ENCODE results near the gene STUM. TPM values are rescaled to one million over a fixed set of nuclear protein-coding genes. Genes with fewer than 3 reads are reported as not detected.

Gene STUM
- total and polyA plus RNA-seq, 2 donors (not counting 1 experiment from before 2014, with no cell fraction given) = 0.01 TPM; not detected in 1

DNA sequence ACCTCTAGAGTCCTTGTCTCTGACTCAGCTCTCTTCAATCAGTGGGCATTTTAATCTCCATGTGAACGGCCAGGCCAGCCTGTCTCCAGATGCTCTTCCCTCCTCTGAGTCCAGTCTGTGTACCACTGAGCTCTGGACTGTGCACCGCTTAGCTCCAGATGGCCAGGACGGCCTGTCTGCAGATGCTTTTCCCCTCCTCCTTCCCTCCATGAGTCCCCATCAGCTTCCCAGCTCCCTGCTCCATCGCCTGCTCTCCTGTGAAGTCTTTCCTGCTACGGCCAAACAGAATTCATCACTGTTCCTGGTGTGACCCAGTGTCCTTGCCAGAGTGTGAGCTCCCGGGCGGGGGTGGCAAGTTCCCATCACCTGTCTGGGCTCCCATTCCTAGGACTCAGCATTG, 42.0 kb downstream of the STUM start:
- no peaks in the 10 kb centered on the region for H3K4me1 ChIP-seq (ENCODE audit: control insufficient read depth, extremely low read depth, insufficient read depth, low read length)
- H3K79me2 ChIP-seq (ENCODE audit: control insufficient read depth, insufficient read depth, low read length) = no peaks in the 10 kb centered on the region
- H3K27ac ChIP-seq (ENCODE audit: insufficient read depth, low read length) = no peak overlapping the region
- H2AFZ ChIP-seq (ENCODE audit: low read length) = no peak overlapping the region
- DNase-seq (ENCODE audit: low read depth in 2 of 2) = no peak
- H3K4me3 ChIP-seq (replicated peaks in 1 of 4; ENCODE audit: control extremely low read depth in 1 of 4, insufficient read depth in 1 of 4, low read depth in 3 of 4, low read length in 4 of 4) = no peak overlapping the region
- H3K9me3 ChIP-seq (ENCODE audit: control insufficient read depth, insufficient read depth, low read depth, low read length) = no peaks in the 10 kb centered on the region
- H4K20me1 ChIP-seq (ENCODE audit: control insufficient read depth, extremely low read depth, insufficient read depth, low read length) = no peaks in the 10 kb centered on the region
- no peak overlapping the region for H3K9ac ChIP-seq (ENCODE audit: insufficient read depth, low read length)
- no peak overlapping the region for H3K4me2 ChIP-seq (ENCODE audit: extremely low read depth, insufficient read depth, low read length)
- no peaks in the 10 kb centered on the region for H3K36me3 ChIP-seq (ENCODE audit: control insufficient read depth, insufficient read depth, low read length)
- TF ChIP-seq, protein P1, sequence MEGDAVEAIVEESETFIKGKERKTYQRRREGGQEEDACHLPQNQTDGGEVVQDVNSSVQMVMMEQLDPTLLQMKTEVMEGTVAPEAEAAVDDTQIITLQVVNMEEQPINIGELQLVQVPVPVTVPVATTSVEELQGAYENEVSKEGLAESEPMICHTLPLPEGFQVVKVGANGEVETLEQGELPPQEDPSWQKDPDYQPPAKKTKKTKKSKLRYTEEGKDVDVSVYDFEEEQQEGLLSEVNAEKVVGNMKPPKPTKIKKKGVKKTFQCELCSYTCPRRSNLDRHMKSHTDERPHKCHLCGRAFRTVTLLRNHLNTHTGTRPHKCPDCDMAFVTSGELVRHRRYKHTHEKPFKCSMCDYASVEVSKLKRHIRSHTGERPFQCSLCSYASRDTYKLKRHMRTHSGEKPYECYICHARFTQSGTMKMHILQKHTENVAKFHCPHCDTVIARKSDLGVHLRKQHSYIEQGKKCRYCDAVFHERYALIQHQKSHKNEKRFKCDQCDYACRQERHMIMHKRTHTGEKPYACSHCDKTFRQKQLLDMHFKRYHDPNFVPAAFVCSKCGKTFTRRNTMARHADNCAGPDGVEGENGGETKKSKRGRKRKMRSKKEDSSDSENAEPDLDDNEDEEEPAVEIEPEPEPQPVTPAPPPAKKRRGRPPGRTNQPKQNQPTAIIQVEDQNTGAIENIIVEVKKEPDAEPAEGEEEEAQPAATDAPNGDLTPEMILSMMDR (conservative IDR thresholded peaks at IDR 0.05 in 1 of 2, IDR thresholded peaks at IDR 0.05 in 1 of 2; ENCODE audit: low read depth in 1 of 2, low read length in 2 of 2) = no peak
- TF ChIP-seq EZH2 (IDR thresholded peaks at IDR 0.05; ENCODE audit: low read length, missing control alignments) = no peak
- H3K27me3 ChIP-seq (ENCODE audit: control insufficient read depth, insufficient read depth, low read length) = no peaks in the 10 kb centered on the region

DNA sequence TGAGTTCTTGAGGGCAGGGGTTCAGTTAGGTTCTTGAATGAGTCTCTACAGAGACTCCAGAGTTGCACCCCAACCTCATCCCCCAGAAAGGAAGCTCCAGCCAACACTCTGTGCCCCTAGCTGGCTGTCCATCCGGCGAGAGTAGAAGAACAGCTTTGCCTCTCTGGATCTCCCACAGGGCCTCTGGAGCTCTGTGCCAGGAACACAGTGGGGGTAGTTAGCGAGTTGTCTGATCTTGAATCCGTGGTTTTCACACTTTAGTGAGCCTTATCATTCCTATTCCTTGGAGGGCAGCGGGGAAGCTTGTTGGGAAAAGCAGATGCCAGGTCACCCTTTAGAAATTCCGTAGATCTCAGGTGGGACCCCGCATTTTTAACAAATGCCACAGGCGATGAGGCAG, 45.0 kb downstream of the STUM start:
- no peak for DNase-seq (ENCODE audit: low read depth in 2 of 2)
- H4K20me1 ChIP-seq (ENCODE audit: control insufficient read depth, extremely low read depth, insufficient read depth, low read length) = no peaks in the 10 kb centered on the region
- H3K27ac ChIP-seq (ENCODE audit: insufficient read depth, low read length) = no peak overlapping the region
- no peak overlapping the region for H2AFZ ChIP-seq (ENCODE audit: low read length)
- no peak overlapping the region for H3K9ac ChIP-seq (ENCODE audit: insufficient read depth, low read length)
- no peak for TF ChIP-seq EZH2 (IDR thresholded peaks at IDR 0.05; ENCODE audit: low read length, missing control alignments)
- TF ChIP-seq, protein P1 (conservative IDR thresholded peaks at IDR 0.05 in 1 of 2, IDR thresholded peaks at IDR 0.05 in 1 of 2; ENCODE audit: low read depth in 1 of 2, low read length in 2 of 2) = no peak
- no peak overlapping the region for H3K4me2 ChIP-seq (ENCODE audit: extremely low read depth, insufficient read depth, low read length)
- no peak overlapping the region for H3K4me3 ChIP-seq (replicated peaks in 1 of 4; ENCODE audit: control extremely low read depth in 1 of 4, insufficient read depth in 1 of 4, low read depth in 3 of 4, low read length in 4 of 4)
- H3K36me3 ChIP-seq (ENCODE audit: control insufficient read depth, insufficient read depth, low read length) = no peaks in the 10 kb centered on the region
- no peaks in the 10 kb centered on the region for H3K79me2 ChIP-seq (ENCODE audit: control insufficient read depth, insufficient read depth, low read length)
- H3K4me1 ChIP-seq (ENCODE audit: control insufficient read depth, extremely low read depth, insufficient read depth, low read length) = no peaks in the 10 kb centered on the region
- no peaks in the 10 kb centered on the region for H3K9me3 ChIP-seq (ENCODE audit: control insufficient read depth, insufficient read depth, low read depth, low read length)
- H3K27me3 ChIP-seq (ENCODE audit: control insufficient read depth, insufficient read depth, low read length) = no peaks in the 10 kb centered on the region

- Histone ChIP-seq H3K4me3 (replicated peaks in 1 of 4; ENCODE audit: control extremely low read depth in 1 of 4, insufficient read depth in 1 of 4, low read depth in 3 of 4, low read length in 4 of 4) (no peak overlapping the region), H3K79me2 (ENCODE audit: control insufficient read depth, insufficient read depth, low read length) (no peaks in the 10 kb centered on the region), H2AFZ (ENCODE audit: low read length) (no peak overlapping the region), H3K9me3 (ENCODE audit: control insufficient read depth, insufficient read depth, low read depth, low read length) (no peaks in the 10 kb centered on the region), H3K27ac (ENCODE audit: insufficient read depth, low read length) (no peak overlapping the region), H3K4me1 (ENCODE audit: control insufficient read depth, extremely low read depth, insufficient read depth, low read length) (no peaks in the 10 kb centered on the region), H3K9ac (ENCODE audit: insufficient read depth, low read length) (no peak overlapping the region), H3K27me3 (ENCODE audit: control insufficient read depth, insufficient read depth, low read length) (peaks cover 13% of the 10 kb centered on the region), H3K4me2 (ENCODE audit: extremely low read depth, insufficient read depth, low read length) (no peak overlapping the region), H4K20me1 (ENCODE audit: control insufficient read depth, extremely low read depth, insufficient read depth, low read length) (no peaks in the 10 kb centered on the region), H3K36me3 (ENCODE audit: control insufficient read depth, insufficient read depth, low read length) (no peaks in the 10 kb centered on the region)
- DNase-seq (ENCODE audit: low read depth in 2 of 2) = no peak
- TF ChIP-seq EZH2 (IDR thresholded peaks at IDR 0.05; ENCODE audit: low read length, missing control alignments) = no peak
- TF ChIP-seq, protein P1 (conservative IDR thresholded peaks at IDR 0.05 in 1 of 2, IDR thresholded peaks at IDR 0.05 in 1 of 2; ENCODE audit: low read depth in 1 of 2, low read length in 2 of 2) = no peak
These were observed 48.1 kb downstream of the STUM start for GRCh38 chr1:226596531-226597165.

Data from fibroblast of lung (primary cell).